Skeletal muscle satellite cell (primary cell): ENCODE data around the gene KCNIP1.

ENCODE experiments used
- H3K27me3 ChIP-seq: 2 replicates; pipeline ENCODE4 v1.7.0; 2013; ENCODE audit warnings: low read length; ENCODE audit not compliant: control insufficient read depth, insufficient read depth
- H3K36me3 ChIP-seq: 2 replicates; pipeline ENCODE4 v1.7.0; 2013; ENCODE audit warnings: mild to moderate bottlenecking, control low read depth, low read length; ENCODE audit not compliant: insufficient read depth
- H3K4me1 ChIP-seq: 2 replicates; pipeline ENCODE4 v1.7.0; 2013; ENCODE audit warnings: low read length; ENCODE audit not compliant: control insufficient read depth, insufficient read depth
- H3K4me2 ChIP-seq: 2 replicates; pipeline ENCODE4 v1.7.0; 2013; ENCODE audit warnings: mild to moderate bottlenecking, low read length
- H3K4me3 ChIP-seq: 2 replicates; pipeline ENCODE4 v1.7.0; 2013; ENCODE audit warnings: low read length
- H3K9ac ChIP-seq: 2 replicates; pipeline ENCODE4 v1.7.0; 2013; ENCODE audit warnings: mild to moderate bottlenecking, low read depth, low read length, moderate library complexity
- H3K9me3 ChIP-seq: replicated peaks from 2 replicates; pipeline ENCODE4 v1.7.0; 2013; ENCODE audit warnings: mild to moderate bottlenecking, control low read depth, low read length

The KCNIP1 gene

GRCh38 chr5:170587808-170588207 lies 84.0 kb downstream of the KCNIP1 start:
- Histone ChIP-seq H3K27me3 (peaks cover 15% of the 10 kb centered on the region), H3K4me2 (no peak overlapping the region), H3K4me1 (no peaks in the 10 kb centered on the region)

GRCh38 chr5:170589643-170590042 lies 85.8 kb downstream of the KCNIP1 start:
- Histone ChIP-seq H3K4me1 (no peaks in the 10 kb centered on the region), H3K9ac (no peak overlapping the region), H3K4me2 (no peak overlapping the region), H3K36me3 (no peaks in the 10 kb centered on the region), H3K27me3 (peaks cover 4% of the 10 kb centered on the region), H3K4me3 (no peak overlapping the region), H3K9me3 (no peaks in the 10 kb centered on the region)

More at GRCh38 chr5:170587808-170588207, 84.0 kb downstream of the KCNIP1 start:
- no peak overlapping the region for H3K4me3 ChIP-seq
- H3K9ac ChIP-seq, result no peak overlapping the region
- no peaks in the 10 kb centered on the region for H3K9me3 ChIP-seq
- no peaks in the 10 kb centered on the region for H3K36me3 ChIP-seq

- Histone ChIP-seq H3K4me1 (no peaks in the 10 kb centered on the region), H3K9me3 (no peaks in the 10 kb centered on the region), H3K4me2 (no peak overlapping the region), H3K36me3 (no peaks in the 10 kb centered on the region), H3K27me3 (peaks cover 3% of the 10 kb centered on the region), H3K9ac (no peak overlapping the region), H3K4me3 (no peak overlapping the region)
Measured at GRCh38 chr5:170590566-170590965, 86.7 kb downstream of the KCNIP1 start.

GRCh38 chr5:170591054-170591453 lies 87.2 kb downstream of the KCNIP1 start:
- no peak overlapping the region for H3K4me3 ChIP-seq

GRCh38 chr5:170596482-170597044 lies 92.7 kb downstream of the KCNIP1 start:
- Histone ChIP-seq H3K9me3 (no peaks in the 10 kb centered on the region), H3K4me1 (peaks cover 15% of the 10 kb centered on the region), H3K27me3 (peaks cover 11% of the 10 kb centered on the region), H3K4me3 (no peak overlapping the region), H3K9ac (no peak overlapping the region), H3K36me3 (no peaks in the 10 kb centered on the region), H3K4me2 (peak overlapping the region; percentile 70)

More at GRCh38 chr5:170591054-170591453, 87.2 kb downstream of the KCNIP1 start:
- Histone ChIP-seq H3K9me3 (no peaks in the 10 kb centered on the region), H3K4me1 (no peaks in the 10 kb centered on the region), H3K27me3 (peaks cover 3% of the 10 kb centered on the region), H3K9ac (no peak overlapping the region), H3K4me2 (no peak overlapping the region), H3K36me3 (no peaks in the 10 kb centered on the region)

- Histone ChIP-seq H3K9ac (no peak overlapping the region), H3K4me1 (peaks cover 15% of the 10 kb centered on the region), H3K9me3 (no peaks in the 10 kb centered on the region), H3K36me3 (no peaks in the 10 kb centered on the region), H3K4me3 (peak overlapping the region; percentile 32), H3K27me3 (peaks cover 16% of the 10 kb centered on the region), H3K4me2 (peak overlapping the region; percentile 70)
Measured at GRCh38 chr5:170597109-170597751, 93.4 kb downstream of the KCNIP1 start.

- H3K4me1 ChIP-seq, result peaks cover 15% of the 10 kb centered on the region
Measured at GRCh38 chr5:170597872-170598271, 94.1 kb downstream of the KCNIP1 start.

GRCh38 chr5:170599756-170600155 lies 95.9 kb downstream of the KCNIP1 start:
- Histone ChIP-seq H3K4me1 (peaks cover 15% of the 10 kb centered on the region), H3K36me3 (no peaks in the 10 kb centered on the region), H3K9ac (no peak overlapping the region), H3K4me3 (no peak overlapping the region), H3K27me3 (peaks cover 18% of the 10 kb centered on the region), H3K9me3 (no peaks in the 10 kb centered on the region), H3K4me2 (no peak overlapping the region)

More at GRCh38 chr5:170597872-170598271, 94.1 kb downstream of the KCNIP1 start:
- Histone ChIP-seq H3K9me3 (no peaks in the 10 kb centered on the region), H3K9ac (no peak overlapping the region), H3K4me3 (no peak overlapping the region), H3K4me2 (peak overlapping the region; percentile 70), H3K36me3 (no peaks in the 10 kb centered on the region), H3K27me3 (peaks cover 18% of the 10 kb centered on the region)

- Histone ChIP-seq H3K9me3 (no peaks in the 10 kb centered on the region), H3K9ac (no peak overlapping the region), H3K4me1 (peaks cover 14% of the 10 kb centered on the region), H3K4me3 (no peak overlapping the region), H3K4me2 (no peak overlapping the region), H3K36me3 (no peaks in the 10 kb centered on the region), H3K27me3 (peaks cover 19% of the 10 kb centered on the region)
Measured at GRCh38 chr5:170601619-170602018, 97.8 kb downstream of the KCNIP1 start.

GRCh38 chr5:170603109-170603508 lies 99.3 kb downstream of the KCNIP1 start:
- peaks cover under 1% of the 10 kb centered on the region for H3K4me1 ChIP-seq
- no peak overlapping the region for H3K9ac ChIP-seq
- peaks cover 33% of the 10 kb centered on the region for H3K27me3 ChIP-seq

GRCh38 chr5:170603578-170604565 lies 100.1 kb downstream of the KCNIP1 start:
- H3K4me1 ChIP-seq, result no peaks in the 10 kb centered on the region
- no peaks in the 10 kb centered on the region for H3K9me3 ChIP-seq
- no peak overlapping the region for H3K4me2 ChIP-seq
- no peak overlapping the region for H3K9ac ChIP-seq
- H3K36me3 ChIP-seq, result no peaks in the 10 kb centered on the region
- peaks cover 36% of the 10 kb centered on the region for H3K27me3 ChIP-seq
- H3K4me3 ChIP-seq, result no peak overlapping the region

More at GRCh38 chr5:170603109-170603508, 99.3 kb downstream of the KCNIP1 start:
- Histone ChIP-seq H3K36me3 (no peaks in the 10 kb centered on the region), H3K9me3 (no peaks in the 10 kb centered on the region), H3K4me3 (no peak overlapping the region), H3K4me2 (no peak overlapping the region)
